RWPE1 (cell line): ENCODE measurements around the gene PPP2R3A.
A peak's percentile ranks its signal among the peaks of the same experiment; 100 is the strongest.

Source experiments
- CTCF ChIA-PET: fragments of 350-600 bp; sonication (Branson Sonifier 250); formaldehyde crosslinking; extraction: SDS; loops from one replicate; lab custom pipeline; 2021; lab: Yijun Ruan, JAX
- POLR2A ChIA-PET: fragments of 400-600 bp; formaldehyde crosslinking; extraction: SDS; loops from one replicate; lab custom pipeline; 2020; ENCODE audit warnings: antibody characterized with exemption; ENCODE audit not compliant: low non-redundant PET; lab: Yijun Ruan, JAX
- DNase-seq: peaks from one replicate; pipeline ENCODE4 v3.0.0; 2012; ENCODE audit warnings: low spot score
- H3K27ac ChIP-seq: fragments of 450-650 bp; 2 replicates; pipeline ENCODE4 v1.5.1; 2017
- TF ChIP-seq, protein P1 (sequence below): fragments of 450-650 bp; conservative IDR thresholded peaks from 2 replicates; pipeline ENCODE4 v1.5.1; 2017; ENCODE audit warnings: low read depth, mild to moderate bottlenecking

PPP2R3A gene

DNA sequence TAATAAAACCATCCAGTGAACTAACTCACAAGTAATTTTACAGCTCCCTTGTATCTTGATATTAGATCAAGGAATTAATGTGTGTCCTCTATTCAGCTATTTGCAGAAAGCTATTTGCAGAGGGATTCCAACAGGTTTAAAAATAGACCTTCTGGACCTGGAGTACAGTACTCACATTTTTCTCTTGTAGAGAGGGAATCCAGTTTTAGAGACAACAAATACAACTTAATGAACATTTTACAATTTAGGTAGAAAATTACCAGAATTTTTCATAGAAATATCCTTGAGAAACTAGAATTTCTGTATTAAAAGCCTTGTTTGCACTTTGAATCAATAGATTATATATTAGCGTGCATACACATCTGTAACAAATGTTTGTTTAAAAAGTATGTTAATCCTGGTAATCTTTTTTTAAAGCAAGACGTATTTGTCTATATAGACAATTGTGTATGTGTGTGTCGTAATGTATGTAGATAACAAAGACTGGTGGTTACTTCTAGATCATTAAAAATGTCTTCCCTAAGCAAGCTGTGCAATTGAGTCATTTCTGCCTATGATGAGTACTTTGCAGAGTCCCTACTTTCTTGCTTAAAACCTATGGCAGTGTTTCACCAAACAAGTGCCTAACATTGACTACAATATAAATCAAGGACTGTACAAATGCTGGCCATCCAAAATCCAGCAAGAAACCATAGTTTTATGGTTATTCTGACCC, 57.9 kb downstream of the PPP2R3A start:
- POLR2A ChIA-PET = no interaction called here
- CTCF ChIA-PET = no interaction called here
- TF ChIP-seq, protein P1, sequence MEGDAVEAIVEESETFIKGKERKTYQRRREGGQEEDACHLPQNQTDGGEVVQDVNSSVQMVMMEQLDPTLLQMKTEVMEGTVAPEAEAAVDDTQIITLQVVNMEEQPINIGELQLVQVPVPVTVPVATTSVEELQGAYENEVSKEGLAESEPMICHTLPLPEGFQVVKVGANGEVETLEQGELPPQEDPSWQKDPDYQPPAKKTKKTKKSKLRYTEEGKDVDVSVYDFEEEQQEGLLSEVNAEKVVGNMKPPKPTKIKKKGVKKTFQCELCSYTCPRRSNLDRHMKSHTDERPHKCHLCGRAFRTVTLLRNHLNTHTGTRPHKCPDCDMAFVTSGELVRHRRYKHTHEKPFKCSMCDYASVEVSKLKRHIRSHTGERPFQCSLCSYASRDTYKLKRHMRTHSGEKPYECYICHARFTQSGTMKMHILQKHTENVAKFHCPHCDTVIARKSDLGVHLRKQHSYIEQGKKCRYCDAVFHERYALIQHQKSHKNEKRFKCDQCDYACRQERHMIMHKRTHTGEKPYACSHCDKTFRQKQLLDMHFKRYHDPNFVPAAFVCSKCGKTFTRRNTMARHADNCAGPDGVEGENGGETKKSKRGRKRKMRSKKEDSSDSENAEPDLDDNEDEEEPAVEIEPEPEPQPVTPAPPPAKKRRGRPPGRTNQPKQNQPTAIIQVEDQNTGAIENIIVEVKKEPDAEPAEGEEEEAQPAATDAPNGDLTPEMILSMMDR = no peak
- no peak overlapping the region for H3K27ac ChIP-seq
- no peak for DNase-seq

- DNase-seq = no peak
- POLR2A ChIA-PET = no interaction called here
- CTCF ChIA-PET = interaction anchor here (0.7 kb wide), 1 partner anchor 584 kb away, joined by 3 read pairs; no protein-coding TSS in a partner anchor
- H3K27ac ChIP-seq = no peak overlapping the region
- TF ChIP-seq, protein P1 = no peak
Observed at GRCh38 chr3:136036306-136036705, 70.8 kb downstream of the PPP2R3A start.

DNA sequence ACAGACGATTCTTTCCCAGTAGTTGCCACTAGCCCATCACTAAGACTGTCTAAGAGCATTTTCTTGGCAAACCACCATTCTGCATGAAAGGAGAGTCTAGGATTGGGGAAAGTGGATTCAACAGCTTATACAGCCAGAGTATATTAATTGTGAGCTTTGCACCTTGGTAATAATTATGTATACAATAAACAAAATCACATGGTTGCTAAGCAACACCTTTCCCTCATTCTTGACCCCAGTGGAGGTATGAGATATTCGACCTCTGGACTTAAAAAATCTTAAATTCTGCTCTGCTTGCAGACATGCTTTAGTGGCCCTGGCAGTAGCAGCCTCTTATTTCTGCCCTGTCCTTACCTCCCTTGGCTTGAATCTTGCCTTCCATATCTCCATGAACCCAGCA, 73.1 kb downstream of the PPP2R3A start:
- ChIA-PET CTCF (interaction anchor here (0.7 kb wide), 1 partner anchor 1907 kb away, joined by 5 read pairs; no protein-coding TSS in a partner anchor), POLR2A (no interaction called here)
- DNase-seq = no peak
- TF ChIP-seq, protein P1 = no peak
- H3K27ac ChIP-seq = no peak overlapping the region

GRCh38 chr3:136042608-136043221, 77.2 kb downstream of the PPP2R3A start:
- DNase-seq = peak; percentile 47
- POLR2A ChIA-PET = no interaction called here
- CTCF ChIA-PET = interaction anchor here (0.6 to 3.9 kb wide), 15 partner anchors 10 to 1427 kb away, joined by 3 to 38 read pairs (median 4); partner anchors contain the start of gene EPHB1
- TF ChIP-seq, protein P1 = peak; percentile 66
- no peak overlapping the region for H3K27ac ChIP-seq

GRCh38 chr3:136044980-136045745, 79.6 kb downstream of the PPP2R3A start:
- TF ChIP-seq, protein P1 = no peak
- DNase-seq = no peak
- POLR2A ChIA-PET = no interaction called here
- CTCF ChIA-PET = interaction anchor here (0.6 to 3.9 kb wide), 2 partner anchors 140 to 537 kb away, joined by 3 to 38 read pairs; no protein-coding TSS in a partner anchor
- H3K27ac ChIP-seq = no peak overlapping the region

GRCh38 chr3:136048068-136048467, 82.5 kb downstream of the PPP2R3A start:
- ChIA-PET POLR2A (no interaction called here), CTCF (interaction anchor here (0.6 to 0.7 kb wide), 2 partner anchors 40 to 1253 kb away, joined by 3 to 4 read pairs; no protein-coding TSS in a partner anchor)
- TF ChIP-seq, protein P1 = no peak
- no peak overlapping the region for H3K27ac ChIP-seq
- no peak for DNase-seq
